Activated T-helper 1 cell treated with anti-CD3 and anti-CD28 coated beads, Interleukin-2, amount 50 U/mL, for 16 hours (primary cell): Measurements from ENCODE around the gene UBP1.
"Not testable (repeated sequence)": the region's sequence is repeated elsewhere in the genome, so short reads cannot be mapped to it uniquely, and the experiment has no call there.

Experiments used
- DNase-seq, 2 donors: peaks; one replicate each; pipeline ENCODE4 v3.0.0-alpha.2; 2020; ENCODE audit warnings: low read depth in 1 of 2, low spot score in 1 of 2

The UBP1 gene

GRCh38 chr3:33437556-33438283, 2.5 kb downstream of the UBP1 start:
- no peak for DNase-seq

- DNase-seq: no peak
These were observed 6.4 kb downstream of the UBP1 start for GRCh38 chr3:33433843-33434242.

GRCh38 chr3:33430571-33430970, 9.6 kb downstream of the UBP1 start:
- DNase-seq: no peak

GRCh38 chr3:33430061-33430460, 10.1 kb downstream of the UBP1 start:
- DNase-seq: no peak

GRCh38 chr3:33429306-33429705, 10.9 kb downstream of the UBP1 start:
- not testable (repeated sequence) for DNase-seq

GRCh38 chr3:33428734-33429133, 11.5 kb downstream of the UBP1 start:
- no peak for DNase-seq

- DNase-seq: no peak
These were observed 13.4 kb downstream of the UBP1 start for GRCh38 chr3:33426630-33427317.

GRCh38 chr3:33426068-33426467, 14.1 kb downstream of the UBP1 start:
- DNase-seq: no peak

- DNase-seq: no peak
These were observed 14.8 kb downstream of the UBP1 start for GRCh38 chr3:33425453-33425852.

GRCh38 chr3:33424606-33425452, 15.4 kb downstream of the UBP1 start:
- DNase-seq: no peak

GRCh38 chr3:33420966-33421365, 19.2 kb downstream of the UBP1 start:
- no peak for DNase-seq

GRCh38 chr3:33419948-33420347, 20.3 kb downstream of the UBP1 start:
- no peak for DNase-seq

- no peak for DNase-seq
These were observed 23.0 kb downstream of the UBP1 start for GRCh38 chr3:33417066-33417673.

GRCh38 chr3:33410816-33411215, 29.4 kb downstream of the UBP1 start:
- not testable (repeated sequence) for DNase-seq

- no peak for DNase-seq
These were observed 36.4 kb downstream of the UBP1 start for GRCh38 chr3:33403756-33404155.

GRCh38 chr3:33402936-33403335, 37.3 kb downstream of the UBP1 start:
- DNase-seq: no peak

- DNase-seq: no peak
These were observed 38.4 kb downstream of the UBP1 start for GRCh38 chr3:33401781-33402180.

GRCh38 chr3:33398410-33398809, 41.8 kb downstream of the UBP1 start:
- no peak for DNase-seq

GRCh38 chr3:33395900-33396299, 44.3 kb downstream of the UBP1 start:
- no peak for DNase-seq

- DNase-seq: no peak
These were observed 45.7 kb downstream of the UBP1 start for GRCh38 chr3:33394403-33395054.

- no peak for DNase-seq
These were observed 47.5 kb downstream of the UBP1 start for GRCh38 chr3:33392703-33393125.
